Measurements from ENCODE around the gene ZBED6. TPM values are rescaled to one million over a fixed set of nuclear protein-coding genes. Genes with fewer than 3 reads are reported as not detected.

ZBED6 gene
- total and polyA plus RNA-seq, 2 of the 4 experiments (the other 2 are of a cell fraction): 3.8 to 26.2 TPM

- Histone ChIP-seq H3K18ac (ENCODE audit: low read depth, low read length) (no peak overlapping the region), H3K14ac (replicated peaks; ENCODE audit: low read depth, low read length) (no peak overlapping the region), H3K27ac (ENCODE audit: insufficient read depth, low read length) (no peak overlapping the region), H4K20me1 (ENCODE audit: insufficient read depth, low read length) (peaks cover 65% of the 10 kb centered on the region), H3K4me2 (ENCODE audit: low read depth, low read length) (no peak overlapping the region), H2AFZ (replicated peaks; ENCODE audit: low read length, poor library complexity) (no peak overlapping the region), H3K79me1 (ENCODE audit: low read depth in 1 of 2, low read length in 2 of 2) (peaks cover 10 to 56% of the 10 kb centered on the region in 2 experiments; a peak in 3 of 4 replicates), H3K4ac (ENCODE audit: low read depth, low read length) (no peak overlapping the region), H2AK9ac (replicated peaks; ENCODE audit: low read depth, low read length, poor library complexity) (no peak overlapping the region), H3K36me3 (ENCODE audit: control insufficient read depth, insufficient read depth, low read length) (peaks cover 20% of the 10 kb centered on the region), H2AK5ac (ENCODE audit: low read depth, low read length) (no peak overlapping the region), H2BK15ac (ENCODE audit: low read depth, low read length) (no peak overlapping the region), H3K9me3 (ENCODE audit: control insufficient read depth, insufficient read depth, low read length) (no peaks in the 10 kb centered on the region), H4K8ac (ENCODE audit: low read depth in 2 of 2, low read length in 2 of 2) (no peak overlapping the region), H3K9ac (ENCODE audit: low read depth, low read length) (no peak overlapping the region), H3K4me3 (ENCODE audit: insufficient read depth, low read depth, low read length) (no peak overlapping the region), H4K5ac (ENCODE audit: low read depth, low read length) (no peak overlapping the region), H4K91ac (ENCODE audit: insufficient read depth, low read depth, low read length) (no peak overlapping the region), H3K27me3 (ENCODE audit: control insufficient read depth, insufficient read depth, low read length) (no peaks in the 10 kb centered on the region), H3K23ac (ENCODE audit: low read depth, low read length) (no peak overlapping the region), H2BK120ac (ENCODE audit: low read depth, low read length) (no peak overlapping the region), H3K9me1 (ENCODE audit: insufficient read depth, low read length) (peaks cover 17% of the 10 kb centered on the region), H2BK20ac (ENCODE audit: low read depth, low read length) (no peak overlapping the region), H3K56ac (ENCODE audit: extremely low read depth, insufficient read depth, low read length) (no peak overlapping the region), H2BK5ac (ENCODE audit: low read depth, low read length, poor library complexity, severe bottlenecking) (no peak overlapping the region), H3K4me1 (ENCODE audit: control insufficient read depth, insufficient read depth, low read length) (peaks cover 12% of the 10 kb centered on the region)
- in situ Hi-C loops (cut with MboI; ENCODE audit: low sequenced_read_pairs) (no loop called here), dilution Hi-C loops (cut with HindIII; ENCODE audit: low sequenced_read_pairs, unreplicated experiment) (no loop called here), intact Hi-C loops (cut with micrococcal nuclease) (loop anchor here (5.0 kb wide), 1 partner anchor 242 kb away; no protein-coding TSS in a partner anchor)
- CTCF ChIA-PET: no interaction called here
- WGBS, 2 experiments (ENCODE audit: extremely low coverage in 2 of 2, insufficient read length in 1 of 2): 82% methylated on average over 3 of the region's 4 CpGs; no CpG with 5 or more reads in 1 of the 2 experiments
- BruUV-seq (replicated peaks): no TSS peak
- TF ChIP-seq MXI1 (IDR thresholded peaks at IDR 0.05; ENCODE audit: borderline replicate concordance, low read depth, low read length) (no peak), CEBPB (IDR thresholded peaks at IDR 0.05; ENCODE audit: low read depth, low read length) (no peak), CTCF (conservative IDR thresholded peaks at IDR 0.05; ENCODE audit: low read depth, low read length) (no peak), BHLHE40 (IDR thresholded peaks at IDR 0.05; ENCODE audit: low read depth, low read length) (no peak), FOS (IDR thresholded peaks at IDR 0.05; ENCODE audit: low read depth, low read length) (no peak), MAZ (IDR thresholded peaks at IDR 0.05; ENCODE audit: borderline replicate concordance, low read depth, low read length) (no peak), SMC3 (IDR thresholded peaks at IDR 0.05; ENCODE audit: low read depth, low read length) (no peak)
- no peak for ATAC-seq (ENCODE audit: low read depth)
- POLR2A ChIA-PET (ENCODE audit: unreplicated experiment): no interaction called here
- DNase-seq: no peak
These were observed 3.7 kb downstream of the ZBED6 start for GRCh38 chr1:203799157-203799556.

All from IMR-90 (cell line).